ENCODE data around the gene PCDH8.

DNA sequence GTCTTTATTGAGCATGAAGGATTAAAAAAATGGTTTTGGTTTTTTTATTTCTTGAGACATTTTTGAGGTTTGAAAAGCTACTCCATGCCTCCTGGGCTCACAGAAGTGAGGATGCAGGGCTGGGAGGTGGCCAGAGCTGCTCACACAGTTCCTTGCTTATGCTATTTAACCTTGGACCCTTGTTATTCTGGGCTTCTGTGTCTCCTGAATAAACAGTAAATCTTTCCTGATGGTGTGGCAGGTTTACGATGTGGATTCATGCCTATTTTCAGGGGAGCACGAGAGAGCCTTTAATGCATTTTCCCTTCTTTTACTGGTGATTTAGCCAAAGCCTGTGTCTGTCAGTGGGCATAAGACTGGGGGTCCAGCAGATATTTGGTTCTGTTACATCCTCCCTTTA, 34.3 kb upstream of the PCDH8 start:
- TF ChIP-seq POLR2A (IDR thresholded peaks at IDR 0.05) = no peak
- TF ChIP-seq, protein P1, sequence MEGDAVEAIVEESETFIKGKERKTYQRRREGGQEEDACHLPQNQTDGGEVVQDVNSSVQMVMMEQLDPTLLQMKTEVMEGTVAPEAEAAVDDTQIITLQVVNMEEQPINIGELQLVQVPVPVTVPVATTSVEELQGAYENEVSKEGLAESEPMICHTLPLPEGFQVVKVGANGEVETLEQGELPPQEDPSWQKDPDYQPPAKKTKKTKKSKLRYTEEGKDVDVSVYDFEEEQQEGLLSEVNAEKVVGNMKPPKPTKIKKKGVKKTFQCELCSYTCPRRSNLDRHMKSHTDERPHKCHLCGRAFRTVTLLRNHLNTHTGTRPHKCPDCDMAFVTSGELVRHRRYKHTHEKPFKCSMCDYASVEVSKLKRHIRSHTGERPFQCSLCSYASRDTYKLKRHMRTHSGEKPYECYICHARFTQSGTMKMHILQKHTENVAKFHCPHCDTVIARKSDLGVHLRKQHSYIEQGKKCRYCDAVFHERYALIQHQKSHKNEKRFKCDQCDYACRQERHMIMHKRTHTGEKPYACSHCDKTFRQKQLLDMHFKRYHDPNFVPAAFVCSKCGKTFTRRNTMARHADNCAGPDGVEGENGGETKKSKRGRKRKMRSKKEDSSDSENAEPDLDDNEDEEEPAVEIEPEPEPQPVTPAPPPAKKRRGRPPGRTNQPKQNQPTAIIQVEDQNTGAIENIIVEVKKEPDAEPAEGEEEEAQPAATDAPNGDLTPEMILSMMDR (IDR thresholded peaks at IDR 0.05) = no peak

All from esophagus squamous epithelium (tissue), 4 donors.